ENCODE measurements around the gene ZFHX2.

- TF ChIP-seq POLR2A (IDR thresholded peaks at IDR 0.05; ENCODE audit: low read length) (no peak), GATA1 (IDR thresholded peaks at IDR 0.05; ENCODE audit: low read depth, low read length) (no peak)
Measured at GRCh38 chr14:23536494-23536893, 15.1 kb downstream of the ZFHX2 start.

Measured in erythroblast (primary cell).